Measurements from ENCODE around the gene ANKRD40.
"Not testable (repeated sequence)": the region's sequence is repeated elsewhere in the genome, so short reads cannot be mapped to it uniquely, and the experiment has no call there.

The ANKRD40 gene

GRCh38 chr17:50686494-50687199, 21.1 kb downstream of the ANKRD40 start:
- no peak for DNase-seq (ENCODE audit: low read depth)

- no peak for DNase-seq (ENCODE audit: low read depth)
Measured at GRCh38 chr17:50685691-50686493, 21.8 kb downstream of the ANKRD40 start.

GRCh38 chr17:50685334-50685665, 22.4 kb downstream of the ANKRD40 start:
- no peak for DNase-seq (ENCODE audit: low read depth)

- no peak for DNase-seq (ENCODE audit: low read depth)
Measured at GRCh38 chr17:50684612-50685333, 22.9 kb downstream of the ANKRD40 start.

GRCh38 chr17:50684288-50684611, 23.5 kb downstream of the ANKRD40 start:
- DNase-seq (ENCODE audit: low read depth) = no peak

- DNase-seq (ENCODE audit: low read depth) = no peak
Measured at GRCh38 chr17:50683434-50684287, 24.1 kb downstream of the ANKRD40 start.

- DNase-seq (ENCODE audit: low read depth) = no peak
Measured at GRCh38 chr17:50682938-50683337, 24.8 kb downstream of the ANKRD40 start.

- DNase-seq (ENCODE audit: low read depth) = no peak
Measured at GRCh38 chr17:50682441-50682840, 25.3 kb downstream of the ANKRD40 start.

GRCh38 chr17:50681263-50682200, 26.2 kb downstream of the ANKRD40 start:
- no peak for DNase-seq (ENCODE audit: low read depth)

GRCh38 chr17:50680543-50681262, 27.0 kb downstream of the ANKRD40 start:
- DNase-seq (ENCODE audit: low read depth) = not testable (repeated sequence)

- DNase-seq (ENCODE audit: low read depth) = no peak
Measured at GRCh38 chr17:50680126-50680525, 27.6 kb downstream of the ANKRD40 start.

- no peak for DNase-seq (ENCODE audit: low read depth)
Measured at GRCh38 chr17:50679008-50679544, 28.6 kb downstream of the ANKRD40 start.

GRCh38 chr17:50677851-50678375, 29.8 kb downstream of the ANKRD40 start:
- DNase-seq (ENCODE audit: low read depth) = no peak

GRCh38 chr17:50676065-50676975, 31.4 kb downstream of the ANKRD40 start:
- no peak for DNase-seq (ENCODE audit: low read depth)

GRCh38 chr17:50675627-50676026, 32.1 kb downstream of the ANKRD40 start:
- no peak for DNase-seq (ENCODE audit: low read depth)

- DNase-seq (ENCODE audit: low read depth) = no peak
Measured at GRCh38 chr17:50675190-50675589, 32.5 kb downstream of the ANKRD40 start.

- DNase-seq (ENCODE audit: low read depth) = no peak
Measured at GRCh38 chr17:50672831-50673551, 34.7 kb downstream of the ANKRD40 start.

- no peak for DNase-seq (ENCODE audit: low read depth)
Measured at GRCh38 chr17:50672071-50672470, 35.6 kb downstream of the ANKRD40 start.
